Brain microvascular endothelial cell (primary cell): ENCODE data around the gene ARHGEF4.

ENCODE experiments used
- DNase-seq: peaks from one replicate; pipeline ENCODE4 v3.0.0-alpha.2; 2020
- H3K27ac ChIP-seq: fragments of 250-450 bp; sonication (Bioruptor Pico); 2 replicates; pipeline ENCODE4 v1.5.1; 2020; ENCODE audit warnings: mild to moderate bottlenecking, moderate library complexity
- H3K27me3 ChIP-seq: fragments of 250-450 bp; sonication (Bioruptor Pico); replicated peaks from 2 replicates; pipeline ENCODE4 v1.5.1; 2020; ENCODE audit warnings: mild to moderate bottlenecking
- H3K36me3 ChIP-seq: fragments of 250-450 bp; sonication (Bioruptor Pico); replicated peaks from 2 replicates; pipeline ENCODE4 v1.5.1; 2020; ENCODE audit warnings: mild to moderate bottlenecking
- H3K4me3 ChIP-seq: 2 replicates; pipeline ENCODE4 v1.5.1; 2011; ENCODE audit warnings: low read depth, mild to moderate bottlenecking, control low read depth, low read length, moderate library complexity
- in situ Hi-C: cut with HindIII; loops from 2 replicates; pipeline ENCODE4 v1.10.0; 2017; ENCODE audit warnings: low sequenced_read_pairs, low pct_ligation_motif_present
- TF ChIP-seq, protein P1 (sequence below): IDR thresholded peaks from 2 replicates; pipeline ENCODE4 v1.5.1; 2011; ENCODE audit warnings: low read depth, mild to moderate bottlenecking, moderate library complexity, low read length, control low read depth, inconsistent platforms; ENCODE audit errors: missing control alignments

ARHGEF4 gene

DNA sequence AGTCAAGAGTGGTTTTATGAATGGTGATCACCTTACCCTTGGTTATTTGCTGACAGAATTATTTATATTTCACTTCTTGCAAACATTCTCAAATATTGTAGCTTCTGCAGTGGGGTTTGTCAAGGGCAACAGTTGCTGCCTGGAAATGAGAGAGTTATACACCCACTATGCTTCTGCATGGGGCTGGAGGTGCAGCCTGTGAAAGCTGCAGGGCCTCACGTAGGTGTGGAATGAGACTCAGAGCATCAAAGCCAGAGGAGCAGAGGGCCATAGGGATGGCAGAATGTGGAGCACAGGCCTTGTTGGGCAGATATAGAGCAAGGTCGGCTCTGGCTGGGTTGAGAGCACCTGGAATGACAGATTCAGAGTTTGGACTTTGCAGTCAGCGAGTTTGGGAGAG, 128.2 kb downstream of the ARHGEF4 start:
- TF ChIP-seq, protein P1, sequence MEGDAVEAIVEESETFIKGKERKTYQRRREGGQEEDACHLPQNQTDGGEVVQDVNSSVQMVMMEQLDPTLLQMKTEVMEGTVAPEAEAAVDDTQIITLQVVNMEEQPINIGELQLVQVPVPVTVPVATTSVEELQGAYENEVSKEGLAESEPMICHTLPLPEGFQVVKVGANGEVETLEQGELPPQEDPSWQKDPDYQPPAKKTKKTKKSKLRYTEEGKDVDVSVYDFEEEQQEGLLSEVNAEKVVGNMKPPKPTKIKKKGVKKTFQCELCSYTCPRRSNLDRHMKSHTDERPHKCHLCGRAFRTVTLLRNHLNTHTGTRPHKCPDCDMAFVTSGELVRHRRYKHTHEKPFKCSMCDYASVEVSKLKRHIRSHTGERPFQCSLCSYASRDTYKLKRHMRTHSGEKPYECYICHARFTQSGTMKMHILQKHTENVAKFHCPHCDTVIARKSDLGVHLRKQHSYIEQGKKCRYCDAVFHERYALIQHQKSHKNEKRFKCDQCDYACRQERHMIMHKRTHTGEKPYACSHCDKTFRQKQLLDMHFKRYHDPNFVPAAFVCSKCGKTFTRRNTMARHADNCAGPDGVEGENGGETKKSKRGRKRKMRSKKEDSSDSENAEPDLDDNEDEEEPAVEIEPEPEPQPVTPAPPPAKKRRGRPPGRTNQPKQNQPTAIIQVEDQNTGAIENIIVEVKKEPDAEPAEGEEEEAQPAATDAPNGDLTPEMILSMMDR = no peak
- Histone ChIP-seq H3K36me3 (no peaks in the 10 kb centered on the region), H3K27me3 (peaks cover 34% of the 10 kb centered on the region), H3K27ac (no peak overlapping the region), H3K4me3 (no peak overlapping the region)
- in situ Hi-C loops = no loop called here
- no peak for DNase-seq

DNA sequence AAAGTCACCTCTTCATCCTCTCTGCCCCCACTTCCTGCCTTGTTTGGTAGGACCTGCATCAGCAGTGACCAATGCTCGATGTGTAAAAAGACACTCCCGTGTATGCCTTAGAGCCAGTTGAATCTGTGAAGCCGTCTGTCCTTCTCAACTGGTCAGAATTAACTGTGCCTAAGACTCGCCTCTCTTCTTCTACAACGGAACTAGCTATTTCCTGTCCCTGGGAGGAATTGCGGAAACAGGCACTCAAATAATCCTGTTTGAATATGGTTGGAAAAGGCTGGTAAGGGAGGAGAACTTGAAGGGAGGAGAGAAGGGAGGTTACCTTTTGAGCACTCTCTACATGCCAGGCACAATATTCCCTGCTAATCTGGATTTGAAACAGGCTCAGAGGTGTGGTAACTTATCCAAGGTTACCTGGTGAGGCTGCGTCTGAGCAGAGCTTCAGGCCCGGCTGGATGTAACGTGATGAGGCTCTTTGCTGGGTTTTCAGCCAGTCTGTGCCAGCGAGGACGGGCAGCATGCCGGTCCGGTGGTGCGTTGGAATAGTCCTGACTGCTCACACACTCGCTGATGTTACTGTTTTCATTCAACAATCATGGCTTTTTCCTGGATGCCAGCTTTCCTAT, 129.5 kb downstream of the ARHGEF4 start:
- Histone ChIP-seq H3K27me3 (peaks cover 34% of the 10 kb centered on the region), H3K27ac (no peak overlapping the region), H3K36me3 (no peaks in the 10 kb centered on the region), H3K4me3 (no peak overlapping the region)
- in situ Hi-C loops = no loop called here
- TF ChIP-seq, protein P1 = no peak
- no peak for DNase-seq

DNA sequence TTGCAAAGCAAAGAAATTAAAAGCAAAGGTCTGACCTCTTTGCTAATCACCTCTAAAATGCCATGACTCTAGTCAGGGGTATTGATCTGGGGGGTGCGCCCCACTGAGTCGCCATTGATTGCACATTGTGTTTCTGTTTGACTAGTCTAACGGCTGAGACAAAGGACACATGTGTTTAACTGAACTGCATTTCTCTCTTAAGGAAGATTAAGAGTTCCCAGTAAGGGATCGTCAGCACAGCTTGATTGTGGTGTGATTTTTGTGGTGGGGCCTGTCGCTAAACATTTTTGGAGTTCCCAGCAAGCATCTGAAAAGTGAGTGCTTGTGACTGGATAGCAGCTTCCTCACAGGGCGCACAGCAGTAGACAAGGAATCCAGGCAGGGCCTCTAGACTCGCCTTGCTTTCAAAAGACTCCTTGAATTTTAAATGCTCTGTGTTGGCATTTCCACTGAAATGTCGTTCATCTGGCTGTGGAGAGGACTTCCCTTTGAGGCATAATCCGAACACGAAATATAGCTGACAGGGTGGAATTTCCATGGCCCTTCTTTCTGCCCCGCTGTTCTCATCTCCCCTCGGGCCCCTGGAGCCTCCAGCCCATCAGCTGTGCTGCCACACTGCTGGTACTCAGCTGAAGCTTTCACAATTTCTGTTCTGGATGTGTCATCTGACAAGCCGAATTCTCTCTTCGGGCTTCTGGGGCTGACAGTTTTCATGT, 130.2 kb downstream of the ARHGEF4 start:
- H3K36me3 ChIP-seq = no peaks in the 10 kb centered on the region
- in situ Hi-C loops = no loop called here
- H3K27ac ChIP-seq = no peak overlapping the region
- DNase-seq = no peak
- H3K27me3 ChIP-seq = peaks cover 34% of the 10 kb centered on the region
- no peak overlapping the region for H3K4me3 ChIP-seq
- TF ChIP-seq, protein P1 = no peak

DNA sequence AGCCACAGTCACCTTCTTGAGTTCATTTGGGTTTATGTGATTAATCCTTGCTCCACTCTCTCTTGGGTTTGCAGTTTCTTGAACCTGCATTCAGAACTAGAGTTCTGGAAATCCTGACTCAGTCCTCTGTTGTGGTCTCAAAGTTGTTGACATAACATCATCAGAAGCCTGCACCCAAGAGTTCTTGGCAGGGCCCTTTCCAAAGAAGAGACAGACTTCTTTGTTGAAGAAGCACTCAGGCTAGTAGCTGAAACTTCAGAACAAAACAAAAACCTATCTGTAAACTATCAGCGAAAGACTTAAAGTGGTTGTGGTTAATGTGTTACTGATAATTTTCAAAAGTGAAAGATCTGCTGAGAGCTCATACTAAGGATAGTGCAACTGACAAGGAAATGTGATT, 135.7 kb downstream of the ARHGEF4 start:
- Histone ChIP-seq H3K36me3 (no peaks in the 10 kb centered on the region), H3K27ac (no peak overlapping the region), H3K4me3 (no peak overlapping the region), H3K27me3 (no peaks in the 10 kb centered on the region)
- no peak for DNase-seq
- in situ Hi-C loops = no loop called here
- TF ChIP-seq, protein P1 = no peak

DNA sequence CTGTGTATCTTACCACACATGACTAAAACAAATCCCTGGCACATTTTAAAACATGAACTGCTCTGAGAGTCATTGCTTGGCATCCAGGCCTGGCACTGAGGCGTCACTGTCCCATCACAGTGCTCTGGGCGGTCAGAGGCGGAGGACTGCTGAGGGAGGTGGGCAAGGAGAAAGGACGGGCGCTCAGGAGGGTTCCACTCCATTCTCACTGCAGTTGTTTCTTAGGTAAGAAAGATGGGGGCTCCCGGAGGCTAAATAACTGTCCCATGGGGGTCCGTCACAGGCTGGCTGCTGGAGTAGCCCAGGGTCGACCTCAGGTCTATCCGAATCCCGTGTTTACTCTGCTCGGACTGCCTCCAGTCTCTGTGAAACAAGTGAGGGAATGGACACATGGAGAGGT, 139.0 kb downstream of the ARHGEF4 start:
- Histone ChIP-seq H3K27ac (no peak overlapping the region), H3K4me3 (no peak overlapping the region), H3K36me3 (no peaks in the 10 kb centered on the region), H3K27me3 (no peaks in the 10 kb centered on the region)
- TF ChIP-seq, protein P1 = no peak
- in situ Hi-C loops = no loop called here
- DNase-seq = no peak
